Measurements from ENCODE around the gene DZANK1.

DZANK1 gene

DNA sequence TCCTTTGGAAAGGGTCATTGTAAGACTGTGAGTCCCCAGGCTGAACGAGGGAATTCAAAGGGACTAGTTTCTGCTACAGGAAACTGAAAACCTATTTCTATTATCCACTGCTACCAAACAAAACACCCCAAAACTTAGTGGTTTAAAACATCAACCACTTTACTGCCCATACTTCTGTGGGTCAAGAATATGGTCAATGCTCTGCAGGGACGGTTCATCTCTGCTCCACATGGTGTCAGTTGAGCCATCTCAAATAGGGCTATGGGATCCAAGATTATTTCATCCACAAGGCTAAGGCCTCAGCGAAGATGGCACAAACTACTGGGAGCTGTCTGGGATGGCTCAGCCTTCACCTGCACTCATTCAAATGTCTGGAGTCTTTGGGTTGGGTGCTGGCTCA, 65.5 kb downstream of the DZANK1 start:
- no peak for TF ChIP-seq SIN3A (IDR thresholded peaks at IDR 0.05; ENCODE audit: borderline replicate concordance, insufficient read depth, low read length)

DNA sequence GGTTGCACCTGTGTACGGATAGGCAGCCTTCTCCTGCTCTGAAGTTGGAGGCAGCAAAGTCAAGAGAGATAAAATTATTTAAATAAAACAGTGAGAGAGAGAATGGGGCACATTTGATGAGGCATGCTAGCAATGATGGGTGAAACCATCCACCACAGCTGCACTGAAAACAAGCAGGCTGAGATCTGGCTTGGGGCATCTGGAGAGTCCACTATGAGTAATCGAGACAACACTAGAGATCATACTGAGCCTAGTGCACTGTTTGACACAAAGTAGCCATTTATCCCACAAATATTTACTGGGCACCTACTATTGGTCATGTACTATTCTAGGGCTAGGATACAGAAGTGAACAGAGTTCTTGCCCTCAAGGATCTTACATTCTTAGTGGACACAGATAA, 66.4 kb downstream of the DZANK1 start:
- TF ChIP-seq TAF1 (IDR thresholded peaks at IDR 0.05; ENCODE audit: borderline replicate concordance, insufficient read depth, low read length) (no peak), SIN3A (IDR thresholded peaks at IDR 0.05; ENCODE audit: borderline replicate concordance, insufficient read depth, low read length) (no peak)

DNA sequence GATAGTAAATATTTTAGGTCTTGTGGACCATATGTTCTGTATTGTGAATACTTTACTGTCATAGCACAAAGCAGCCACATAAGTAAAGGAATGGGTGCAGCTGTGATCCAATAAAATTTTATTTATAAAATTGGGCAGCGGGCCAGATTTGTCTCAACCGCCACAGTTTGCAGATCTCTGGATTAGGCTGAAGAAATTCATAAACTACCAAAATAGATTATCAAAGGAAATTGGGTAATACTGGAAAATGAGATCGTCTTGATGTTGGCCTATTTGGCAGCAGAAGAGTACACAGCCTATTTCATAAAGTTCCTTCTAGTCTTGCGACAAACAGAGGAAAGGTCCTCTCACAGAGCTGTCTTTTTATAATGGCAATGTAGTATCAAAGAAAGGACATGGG, 69.8 kb downstream of the DZANK1 start:
- no peak for TF ChIP-seq TAF1 (IDR thresholded peaks at IDR 0.05; ENCODE audit: borderline replicate concordance, insufficient read depth, low read length)
- no peak for TF ChIP-seq SIN3A (IDR thresholded peaks at IDR 0.05; ENCODE audit: borderline replicate concordance, insufficient read depth, low read length)
- no peak for TF ChIP-seq POLR2AphosphoS5 (IDR thresholded peaks at IDR 0.05; ENCODE audit: low read depth, low read length)
- no peak for TF ChIP-seq FOXP2 (optimal IDR thresholded peaks at IDR 0.05; ENCODE audit: borderline replicate concordance, extremely low read depth, extremely low read length, insufficient read depth)
- TF ChIP-seq, protein P1, sequence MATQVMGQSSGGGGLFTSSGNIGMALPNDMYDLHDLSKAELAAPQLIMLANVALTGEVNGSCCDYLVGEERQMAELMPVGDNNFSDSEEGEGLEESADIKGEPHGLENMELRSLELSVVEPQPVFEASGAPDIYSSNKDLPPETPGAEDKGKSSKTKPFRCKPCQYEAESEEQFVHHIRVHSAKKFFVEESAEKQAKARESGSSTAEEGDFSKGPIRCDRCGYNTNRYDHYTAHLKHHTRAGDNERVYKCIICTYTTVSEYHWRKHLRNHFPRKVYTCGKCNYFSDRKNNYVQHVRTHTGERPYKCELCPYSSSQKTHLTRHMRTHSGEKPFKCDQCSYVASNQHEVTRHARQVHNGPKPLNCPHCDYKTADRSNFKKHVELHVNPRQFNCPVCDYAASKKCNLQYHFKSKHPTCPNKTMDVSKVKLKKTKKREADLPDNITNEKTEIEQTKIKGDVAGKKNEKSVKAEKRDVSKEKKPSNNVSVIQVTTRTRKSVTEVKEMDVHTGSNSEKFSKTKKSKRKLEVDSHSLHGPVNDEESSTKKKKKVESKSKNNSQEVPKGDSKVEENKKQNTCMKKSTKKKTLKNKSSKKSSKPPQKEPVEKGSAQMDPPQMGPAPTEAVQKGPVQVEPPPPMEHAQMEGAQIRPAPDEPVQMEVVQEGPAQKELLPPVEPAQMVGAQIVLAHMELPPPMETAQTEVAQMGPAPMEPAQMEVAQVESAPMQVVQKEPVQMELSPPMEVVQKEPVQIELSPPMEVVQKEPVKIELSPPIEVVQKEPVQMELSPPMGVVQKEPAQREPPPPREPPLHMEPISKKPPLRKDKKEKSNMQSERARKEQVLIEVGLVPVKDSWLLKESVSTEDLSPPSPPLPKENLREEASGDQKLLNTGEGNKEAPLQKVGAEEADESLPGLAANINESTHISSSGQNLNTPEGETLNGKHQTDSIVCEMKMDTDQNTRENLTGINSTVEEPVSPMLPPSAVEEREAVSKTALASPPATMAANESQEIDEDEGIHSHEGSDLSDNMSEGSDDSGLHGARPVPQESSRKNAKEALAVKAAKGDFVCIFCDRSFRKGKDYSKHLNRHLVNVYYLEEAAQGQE (IDR thresholded peaks at IDR 0.05; ENCODE audit: insufficient read depth in 1 of 2, low read depth in 2 of 2, low read length in 2 of 2): no peak

DNA sequence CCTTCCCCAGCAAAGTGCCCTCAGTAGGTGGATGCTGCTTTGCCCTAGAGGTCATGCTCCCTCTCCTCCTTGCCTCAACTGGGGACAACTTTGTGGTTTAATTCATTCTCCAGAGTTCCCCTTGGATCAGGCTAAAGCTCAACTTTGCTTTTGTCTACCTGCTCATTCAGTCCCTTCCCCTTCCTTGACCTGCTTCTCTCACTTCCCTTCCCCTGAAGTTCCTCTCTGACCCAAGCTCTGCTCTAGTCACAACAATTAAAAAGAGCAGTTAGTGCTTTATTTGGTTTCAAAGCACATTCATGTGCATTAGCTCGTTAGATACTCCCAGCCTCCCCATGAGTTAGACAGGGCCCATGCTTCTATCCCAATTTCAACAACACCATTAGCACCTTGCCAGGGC, 71.3 kb downstream of the DZANK1 start:
- TF ChIP-seq, protein P1 (IDR thresholded peaks at IDR 0.05; ENCODE audit: insufficient read depth in 1 of 2, low read depth in 2 of 2, low read length in 2 of 2): no peak
- TF ChIP-seq FOXP2 (optimal IDR thresholded peaks at IDR 0.05; ENCODE audit: borderline replicate concordance, extremely low read depth, extremely low read length, insufficient read depth): no peak
- TF ChIP-seq SIN3A (IDR thresholded peaks at IDR 0.05; ENCODE audit: borderline replicate concordance, insufficient read depth, low read length): no peak
- TF ChIP-seq TAF1 (IDR thresholded peaks at IDR 0.05; ENCODE audit: borderline replicate concordance, insufficient read depth, low read length): no peak

DNA sequence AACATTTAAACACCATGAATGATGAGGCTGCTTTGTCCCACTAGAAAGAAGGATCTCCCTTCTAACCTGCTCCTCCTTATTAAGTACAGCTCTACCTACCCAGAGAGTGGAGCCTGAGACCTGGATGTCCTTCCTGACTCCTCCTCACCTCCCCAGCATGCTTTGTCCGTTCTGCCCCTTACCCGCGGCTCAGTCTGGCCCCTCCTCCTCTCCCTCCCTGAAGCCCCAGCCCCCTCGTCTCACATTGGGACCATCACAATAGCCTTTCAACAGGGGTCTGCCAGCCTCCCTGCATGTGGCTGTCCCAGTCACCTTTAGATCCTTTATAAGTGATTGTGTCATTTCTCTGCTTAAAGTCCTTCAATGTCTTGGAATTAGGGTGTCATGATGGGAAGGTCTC, 72.5 kb downstream of the DZANK1 start:
- TF ChIP-seq, protein P1 (IDR thresholded peaks at IDR 0.05; ENCODE audit: insufficient read depth in 1 of 2, low read depth in 2 of 2, low read length in 2 of 2): no peak
- TF ChIP-seq FOXP2 (optimal IDR thresholded peaks at IDR 0.05; ENCODE audit: borderline replicate concordance, extremely low read depth, extremely low read length, insufficient read depth): no peak
- no peak for TF ChIP-seq SIN3A (IDR thresholded peaks at IDR 0.05; ENCODE audit: borderline replicate concordance, insufficient read depth, low read length)
- TF ChIP-seq POLR2AphosphoS5 (IDR thresholded peaks at IDR 0.05; ENCODE audit: low read depth, low read length): no peak
- TF ChIP-seq TAF1 (IDR thresholded peaks at IDR 0.05; ENCODE audit: borderline replicate concordance, insufficient read depth, low read length): no peak

DNA sequence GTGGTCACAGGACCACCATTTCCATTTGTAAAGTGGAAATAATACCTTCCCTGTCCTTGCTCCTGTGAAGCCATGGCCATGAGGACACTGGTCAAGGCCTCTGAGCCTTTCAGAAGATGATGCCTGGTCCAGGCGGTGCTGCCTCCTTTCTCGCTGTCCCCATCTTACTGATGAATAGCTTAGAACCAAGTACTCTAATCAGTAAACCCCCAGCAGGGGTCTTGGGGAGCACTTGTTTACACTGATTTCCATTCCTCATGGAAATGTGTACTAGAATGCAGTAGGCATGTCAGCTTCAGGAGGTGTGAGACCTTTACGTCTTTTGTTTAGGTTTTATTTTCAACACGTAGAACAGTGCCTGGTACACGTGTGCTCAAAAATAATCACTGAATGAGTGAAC, 75.1 kb downstream of the DZANK1 start:
- TF ChIP-seq POLR2AphosphoS5 (IDR thresholded peaks at IDR 0.05; ENCODE audit: low read depth, low read length): no peak
- no peak for TF ChIP-seq TAF1 (IDR thresholded peaks at IDR 0.05; ENCODE audit: borderline replicate concordance, insufficient read depth, low read length)
- no peak for TF ChIP-seq SIN3A (IDR thresholded peaks at IDR 0.05; ENCODE audit: borderline replicate concordance, insufficient read depth, low read length)
- TF ChIP-seq, protein P1 (IDR thresholded peaks at IDR 0.05; ENCODE audit: insufficient read depth in 1 of 2, low read depth in 2 of 2, low read length in 2 of 2): no peak
